SIG-M5 treated with dmso at 0.1 percent for 504 hours (cell line): ENCODE results near the gene PCSK9.

Experiments
- DNase-seq: peaks from one replicate; lab custom pipeline; 2025; ENCODE audit not compliant: unreplicated experiment; lab: John Stamatoyannopoulos, UW

Gene PCSK9

GRCh38 chr1:55039342-55040082, at the start of gene PCSK9:
PCSK9 (plus strand) TSS chr1:55039548; CDS start chr1:55039838, 290 bp downstream.
- DNase-seq, result no peak

GRCh38 chr1:54989968-54990810, 49.2 kb upstream of the PCSK9 start:
- no peak for DNase-seq

- no peak for DNase-seq
Measured at GRCh38 chr1:54990916-54991315, 48.4 kb upstream of the PCSK9 start.

- DNase-seq, result no peak
Measured at GRCh38 chr1:54991939-54992338, 47.4 kb upstream of the PCSK9 start.

GRCh38 chr1:54993140-54993539, 46.2 kb upstream of the PCSK9 start:
- DNase-seq, result no peak

- DNase-seq, result no peak
Measured at GRCh38 chr1:54994355-54994990, 44.9 kb upstream of the PCSK9 start.

GRCh38 chr1:54995013-54995760, 44.2 kb upstream of the PCSK9 start:
- no peak for DNase-seq

GRCh38 chr1:54995835-54996234, 43.5 kb upstream of the PCSK9 start:
- DNase-seq, result no peak

- DNase-seq, result peak; percentile 54
Measured at GRCh38 chr1:54996359-54996868, 42.9 kb upstream of the PCSK9 start.

GRCh38 chr1:54996869-54997710, 42.3 kb upstream of the PCSK9 start:
- DNase-seq, result no peak

- DNase-seq, result no peak
Measured at GRCh38 chr1:54997711-54997986, 41.7 kb upstream of the PCSK9 start.

- no peak for DNase-seq
Measured at GRCh38 chr1:54998100-54998499, 41.2 kb upstream of the PCSK9 start.

GRCh38 chr1:54998677-54999076, 40.7 kb upstream of the PCSK9 start, which contains the start of gene BSND:
BSND (plus strand) TSS chr1:54998933; CDS start chr1:54999187, 254 bp downstream.
- DNase-seq, result no peak

- DNase-seq, result no peak
Measured at GRCh38 chr1:55000110-55001085, 39.0 kb upstream of the PCSK9 start.

- DNase-seq, result no peak
Measured at GRCh38 chr1:55001311-55001710, 38.0 kb upstream of the PCSK9 start.

- DNase-seq, result no peak
Measured at GRCh38 chr1:55002686-55003085, 36.7 kb upstream of the PCSK9 start.

- no peak for DNase-seq
Measured at GRCh38 chr1:55005351-55006140, 33.8 kb upstream of the PCSK9 start.

- DNase-seq, result no peak
Measured at GRCh38 chr1:55006931-55007330, 32.4 kb upstream of the PCSK9 start.
